GM18519 (cell line): ENCODE results near the gene VWCE.
"Not testable (repeated sequence)": the region's sequence is repeated elsewhere in the genome, so short reads cannot be mapped to it uniquely, and the experiment has no call there.

ENCODE experiments used
- ATAC-seq: cut with Tn5 transposase; IDR thresholded peaks from one replicate; pipeline ENCODE4 v1.9.1; 2021; ENCODE audit warnings: mild to moderate bottlenecking, moderate library complexity; ENCODE audit not compliant: unreplicated experiment, low FRiP score

Gene VWCE

GRCh38 chr11:61218306-61218705, 76.8 kb downstream of the VWCE start:
- ATAC-seq, result not testable (repeated sequence)

- not testable (repeated sequence) for ATAC-seq
These were observed 81.3 kb downstream of the VWCE start for GRCh38 chr11:61213711-61214324.

GRCh38 chr11:61212202-61212601, 82.9 kb downstream of the VWCE start:
- ATAC-seq, result not testable (repeated sequence)

- ATAC-seq, result not testable (repeated sequence)
These were observed 83.7 kb downstream of the VWCE start for GRCh38 chr11:61211327-61211952.

- ATAC-seq, result not testable (repeated sequence)
These were observed 84.5 kb downstream of the VWCE start for GRCh38 chr11:61210629-61211028.
